Cardiac septum (tissue), 1 donor: Measurements from ENCODE around the gene PAFAH1B2. TPM values are rescaled to one million over a fixed set of nuclear protein-coding genes. Genes with fewer than 3 reads are reported as not detected.
"Not testable (repeated sequence)": the region's sequence is repeated elsewhere in the genome, so short reads cannot be mapped to it uniquely, and the experiment has no call there.

Experiments
- DNase-seq: peaks from one replicate; pipeline ENCODE4 v3.0.0-alpha.2; 2020; ENCODE audit warnings: low spot score
- intact Hi-C: fragments of 100-400 bp; cut with DNase I; formaldehyde crosslinking; loops from one replicate; pipeline ENCODE4 v1.14.0; 2022
- long read RNA-seq: library from polyadenylated mRNA; unstranded; transcript quantifications from one replicate; pipeline ENCODE4 v2.0.0, GENCODE V29; 2021
- total RNA-seq: library from RNA; stranded (reverse); fragmentation: NEBNext Ultra II Directional; extraction: Animal tissue kit (Norgen Biotek cat#: 25700); gene quantifications from one replicate; pipeline ENCODE4 v1.2.1, GENCODE V29; 2021
- donor health status: DM: no; HTN: no; CAD: no.

The PAFAH1B2 gene, protein sequence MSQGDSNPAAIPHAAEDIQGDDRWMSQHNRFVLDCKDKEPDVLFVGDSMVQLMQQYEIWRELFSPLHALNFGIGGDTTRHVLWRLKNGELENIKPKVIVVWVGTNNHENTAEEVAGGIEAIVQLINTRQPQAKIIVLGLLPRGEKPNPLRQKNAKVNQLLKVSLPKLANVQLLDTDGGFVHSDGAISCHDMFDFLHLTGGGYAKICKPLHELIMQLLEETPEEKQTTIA
- 68.9 TPM for total RNA-seq
- long read RNA-seq, full-length matches to known transcripts, result 17 of 37 reads
- long read RNA-seq, partial matches to known transcripts, result 1 of 37 reads
- long read RNA-seq, other reads (novel, unspliced or antisense), result 19 of 37 reads

DNA sequence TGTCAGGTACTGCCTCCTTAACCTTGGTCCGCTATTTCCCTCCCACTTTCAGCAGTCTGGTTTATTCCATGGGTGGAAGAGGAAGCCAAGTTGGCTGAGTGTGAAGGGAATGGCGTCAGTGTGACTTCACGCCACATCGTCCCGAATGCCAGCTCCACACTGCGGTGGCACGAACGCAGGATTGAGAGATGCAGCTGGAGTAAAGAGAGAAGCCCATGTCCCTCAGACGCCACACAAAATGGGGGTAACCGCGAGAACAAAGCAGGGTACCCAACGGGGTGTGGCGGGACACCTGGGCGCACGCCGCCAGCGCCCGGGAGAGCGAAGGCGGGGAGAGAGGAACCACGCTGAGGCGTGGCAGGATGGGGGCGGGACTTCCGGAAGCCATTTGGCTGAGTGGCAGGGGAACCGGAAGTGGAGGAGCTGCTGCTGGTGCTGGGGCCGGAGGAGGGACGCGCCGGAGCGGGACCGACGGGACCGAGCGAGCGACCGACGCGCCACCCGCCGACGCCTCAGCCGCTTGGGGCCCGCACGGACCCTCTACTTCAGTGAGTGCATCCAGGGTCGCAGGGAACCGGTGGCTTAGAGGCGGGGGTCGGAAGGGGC lies at the start of gene PAFAH1B2:
Gene PAFAH1B2 (plus strand): TSS at position 417 of the 606 bp plus-strand sequence. CDS start 8,161 bp downstream, outside the sequence.
- peak; percentile 99 for DNase-seq
- intact Hi-C loops, result loop anchor here (2.0 to 5.0 kb wide), 2 partner anchors 35 to 88 kb away; partner anchors contain the start of genes PCSK7, RNF214 and SIDT2

DNA sequence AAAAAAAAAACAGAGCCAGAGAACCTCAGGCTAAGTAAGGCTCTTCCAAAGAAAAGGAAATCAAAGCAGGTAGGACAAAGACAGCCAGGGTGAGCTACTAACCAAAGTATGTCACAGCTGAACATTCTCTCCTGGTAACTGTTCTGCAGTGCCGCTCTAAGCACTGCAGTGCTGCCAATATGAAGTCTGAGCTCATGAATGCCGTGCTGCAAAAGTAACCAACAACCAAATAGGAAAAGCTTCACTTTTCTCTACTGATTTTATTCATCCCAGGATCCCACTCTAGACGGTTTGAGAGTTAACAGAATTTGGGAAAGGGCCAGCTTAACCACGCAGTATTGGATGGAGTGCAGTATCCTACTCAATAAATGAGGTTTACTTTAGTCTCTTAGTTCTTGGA lies 49.3 kb upstream of the PAFAH1B2 start:
- no peak for DNase-seq
- intact Hi-C loops, result loop anchor here (5.0 kb wide), 1 partner anchor 207 kb away; no protein-coding TSS in a partner anchor

DNA sequence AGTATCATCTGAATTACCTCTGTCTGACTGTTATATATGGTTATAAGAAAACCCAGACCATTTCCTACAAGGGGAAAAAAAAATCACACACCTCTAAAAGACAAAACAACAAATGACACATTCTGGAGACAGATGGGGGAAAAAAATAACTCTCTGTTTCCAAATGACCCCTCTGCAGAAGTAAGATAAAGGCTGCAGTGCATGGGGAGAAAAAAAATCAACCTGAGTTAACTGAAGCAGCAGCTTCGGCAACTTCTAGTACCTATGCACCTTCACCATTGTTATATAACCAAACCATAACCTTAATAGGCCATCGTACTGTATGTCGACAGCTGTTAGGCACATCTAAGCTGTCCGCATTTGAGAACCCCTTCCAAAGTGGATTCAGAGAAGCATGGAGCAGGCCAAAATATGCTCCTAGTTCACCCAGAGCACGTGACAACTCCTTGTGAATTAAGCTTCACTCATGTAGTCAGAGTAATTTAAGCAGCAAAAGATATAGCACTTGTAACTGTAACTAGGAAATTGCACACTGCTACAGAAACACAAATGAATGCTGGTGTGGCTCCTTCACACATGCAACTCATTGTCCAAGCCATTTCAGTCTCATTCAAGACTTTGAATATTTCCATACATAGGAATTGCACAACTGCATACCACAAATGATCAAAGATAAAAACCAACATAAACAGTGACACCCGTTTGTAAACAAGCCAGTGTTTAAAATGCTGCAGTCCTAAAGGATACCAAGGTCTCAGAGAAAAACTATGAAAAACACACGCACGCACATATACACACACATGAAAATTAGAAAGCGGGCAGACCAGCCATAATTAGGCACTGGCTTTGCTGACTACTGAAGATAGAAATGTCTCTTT lies 48.6 kb upstream of the PAFAH1B2 start:
- no peak for DNase-seq
- intact Hi-C loops, result loop anchor here (5.0 kb wide), 1 partner anchor 208 kb away; no protein-coding TSS in a partner anchor

DNA sequence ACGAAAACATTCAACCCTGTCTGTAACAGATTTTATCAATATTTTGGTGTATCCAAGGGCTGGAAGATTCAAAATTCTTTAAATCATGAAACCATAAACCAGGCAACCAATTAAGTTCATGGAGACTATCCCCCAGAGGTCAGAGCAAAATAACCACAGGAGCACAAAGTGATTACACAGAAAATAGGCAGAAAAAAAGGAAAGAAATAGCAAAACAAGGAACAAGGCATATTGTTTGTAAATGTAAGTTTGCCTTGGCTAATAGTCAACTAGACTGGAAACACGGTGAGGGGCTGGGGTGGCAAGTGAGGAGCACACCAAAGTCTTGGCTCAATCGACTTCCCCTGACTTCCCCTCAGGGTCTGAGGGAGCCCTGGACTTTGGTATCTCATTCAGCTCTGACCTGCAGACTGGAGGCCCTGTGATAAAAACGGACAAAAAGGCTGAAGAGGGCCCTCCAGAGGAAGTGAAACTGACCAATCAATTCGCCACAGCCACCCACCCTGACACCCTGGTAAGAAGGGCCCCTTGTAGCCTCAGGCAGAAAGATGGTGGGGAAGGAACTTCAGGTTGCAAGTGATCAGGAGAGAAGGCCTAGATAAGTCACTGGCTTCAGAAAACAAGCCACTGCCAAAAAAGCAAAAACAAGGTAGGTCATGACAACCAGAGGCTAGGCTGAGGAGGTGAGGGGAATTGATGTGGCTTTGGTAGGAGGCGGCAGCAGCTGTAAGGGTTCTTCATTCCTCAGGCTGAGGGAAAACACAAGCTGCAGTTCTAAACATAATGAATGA lies 47.7 kb upstream of the PAFAH1B2 start:
- intact Hi-C loops, result loop anchor here (5.0 kb wide), 1 partner anchor 209 kb away; no protein-coding TSS in a partner anchor
- DNase-seq, result no peak

DNA sequence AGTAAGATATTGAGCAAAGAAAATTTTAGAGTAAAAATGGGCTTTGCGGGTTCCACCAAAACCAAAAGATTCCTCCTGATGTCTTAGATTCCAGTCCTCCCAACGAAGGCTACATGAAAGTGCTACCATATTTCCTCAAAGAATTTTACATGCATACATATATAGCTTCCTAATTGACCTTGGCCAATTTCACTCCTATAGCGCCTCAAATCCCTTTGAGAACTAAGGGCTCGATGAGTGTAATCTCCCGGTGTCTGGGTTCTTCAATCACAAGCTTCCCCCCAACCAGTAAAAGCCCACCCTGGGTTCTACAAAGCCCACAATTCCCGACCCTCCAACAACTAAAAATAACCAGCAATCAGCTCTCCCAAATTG lies 47.1 kb upstream of the PAFAH1B2 start:
- intact Hi-C loops, result loop anchor here (5.0 kb wide), 1 partner anchor 210 kb away; no protein-coding TSS in a partner anchor
- DNase-seq, result no peak

DNA sequence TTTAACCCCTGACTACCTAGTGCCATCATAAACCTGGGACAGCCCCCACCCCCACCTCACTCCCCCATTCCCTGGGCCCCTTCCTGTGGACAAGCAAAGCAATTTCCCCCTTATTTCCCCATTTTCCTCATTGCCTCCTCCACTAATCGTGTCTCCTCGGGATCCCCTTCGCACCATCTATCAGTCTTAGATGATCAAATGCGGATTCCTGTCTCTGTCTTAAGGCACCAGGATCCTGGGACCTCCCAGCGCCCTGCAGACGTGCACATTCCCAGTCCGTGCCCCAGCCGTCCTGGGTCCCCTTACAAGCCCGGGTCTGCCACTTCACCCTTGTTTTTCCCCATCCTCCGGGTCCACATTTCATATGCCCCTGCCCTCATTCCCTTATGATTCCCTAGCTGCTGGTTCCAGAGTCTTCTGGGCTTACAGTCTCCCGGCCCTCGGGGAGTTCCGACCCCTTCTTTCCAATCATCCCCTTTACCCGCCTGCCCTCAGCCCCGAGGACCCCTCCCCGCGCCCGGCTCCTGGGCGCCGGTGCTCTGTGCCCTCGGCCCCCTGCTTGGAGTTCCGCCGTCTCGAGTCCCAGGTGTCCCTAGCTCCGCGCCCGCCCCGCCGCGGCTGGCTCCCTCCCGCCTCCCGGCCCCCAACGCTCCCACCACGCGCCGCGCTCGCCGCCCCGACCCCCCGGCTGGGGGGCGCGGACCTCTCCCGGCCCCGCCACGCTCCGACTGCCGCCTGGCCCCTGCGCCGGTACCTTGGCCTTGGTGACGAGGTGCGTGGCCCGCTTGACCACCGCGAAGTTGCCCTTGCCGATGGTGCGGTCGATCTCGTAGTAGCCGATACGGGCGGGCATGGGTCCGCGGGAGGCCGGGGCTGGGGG lies 46.5 kb upstream of the PAFAH1B2 start:
- intact Hi-C loops, result loop anchor here (2.0 to 5.0 kb wide), 2 partner anchors 123 to 210 kb away; no protein-coding TSS in a partner anchor
- DNase-seq, result no peak

DNA sequence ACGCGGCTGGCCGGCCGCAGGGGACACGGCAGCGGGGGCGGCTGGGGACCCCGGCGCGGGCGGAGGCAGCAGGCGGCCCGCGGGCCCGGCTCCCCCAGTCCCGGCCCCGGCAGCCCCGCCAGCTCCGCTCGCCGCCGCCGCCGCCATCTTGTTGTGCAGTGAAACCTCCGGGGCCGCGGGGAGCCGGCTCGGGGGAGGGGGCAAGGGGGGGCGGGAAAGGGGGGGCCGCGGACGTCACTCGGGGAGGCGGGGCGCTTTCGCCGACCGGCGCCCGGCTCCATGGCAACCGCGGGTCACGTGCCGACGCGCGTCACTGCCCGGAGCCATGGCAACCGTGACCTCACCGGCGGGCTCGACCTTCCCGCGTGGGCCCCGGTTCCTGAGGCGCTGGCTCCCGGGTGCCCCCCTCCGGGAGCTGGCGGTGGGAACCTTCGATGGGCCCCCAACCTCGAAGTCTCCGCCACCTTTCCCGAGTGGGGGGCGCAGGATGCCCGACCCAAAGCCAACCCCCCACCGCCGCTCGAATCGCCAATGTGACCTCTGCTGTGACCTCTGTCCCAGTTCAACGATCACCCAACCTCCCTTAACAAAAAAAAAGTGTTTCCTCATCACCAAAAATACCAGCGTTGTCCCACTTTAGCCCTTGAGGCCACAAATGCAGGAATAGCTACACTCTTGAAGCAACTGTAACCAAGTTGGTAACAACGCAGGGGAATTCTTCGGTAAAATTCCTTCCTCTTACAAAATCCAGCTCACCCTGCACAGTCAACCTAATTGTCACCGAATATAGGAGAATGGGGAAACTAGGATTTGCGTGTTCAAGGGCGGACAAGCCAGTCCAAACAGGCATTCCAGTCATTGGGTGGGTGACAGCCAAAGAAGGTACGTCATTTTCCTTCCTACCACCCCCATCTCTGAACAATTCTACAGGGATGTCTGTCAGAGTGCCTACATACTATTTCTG lies 45.5 kb upstream of the PAFAH1B2 start, which contains the start of gene SIK3:
Gene SIK3 (minus strand): TSS at position 160 of the 964 bp plus-strand sequence. CDS start 13 bp downstream, at position 147.
- intact Hi-C loops, result loop anchor here (2.0 to 5.0 kb wide), 2 partner anchors 122 to 211 kb away; no protein-coding TSS in a partner anchor
- peak; percentile 97 for DNase-seq

DNA sequence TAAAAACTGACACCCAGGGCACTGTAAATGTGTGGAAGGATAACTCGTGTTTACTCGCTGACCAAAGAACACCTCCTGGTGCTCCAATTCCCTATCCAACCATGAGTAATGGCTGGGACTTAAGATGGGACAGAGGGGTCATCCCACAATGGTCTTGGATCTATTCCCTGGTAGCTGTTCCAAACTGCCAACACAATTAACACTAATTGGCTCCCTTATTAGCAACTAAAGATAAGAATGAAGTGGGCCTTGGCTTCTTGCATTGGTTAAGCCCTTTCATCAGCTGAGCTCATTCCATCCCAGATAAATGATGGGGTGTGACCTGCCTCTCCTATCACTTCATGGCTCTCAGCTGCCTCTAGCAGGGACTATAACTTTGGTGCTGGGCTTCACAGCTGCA lies 44.4 kb upstream of the PAFAH1B2 start:
- DNase-seq, result no peak
- intact Hi-C loops, result loop anchor here (2.0 to 5.0 kb wide), 3 partner anchors 121 to 223 kb away; no protein-coding TSS in a partner anchor

DNA sequence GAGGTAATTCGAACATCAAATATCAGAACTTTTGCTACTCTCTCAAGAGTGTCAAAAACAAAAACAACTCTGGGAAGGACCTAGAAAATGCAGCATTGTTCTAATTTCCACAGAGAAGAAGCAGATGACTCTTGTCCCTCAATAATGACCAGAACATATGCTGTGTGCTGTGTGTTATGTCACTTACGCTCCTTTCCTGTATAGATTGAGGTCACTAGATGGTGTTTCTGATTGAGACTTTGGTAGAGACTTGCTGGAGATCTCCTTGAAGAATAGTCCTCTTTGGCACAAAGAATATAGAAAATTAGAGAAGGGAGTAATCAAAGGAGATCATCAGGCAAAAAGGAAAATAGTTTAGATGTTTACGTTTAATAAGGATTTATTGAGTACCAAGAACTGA lies 43.5 kb upstream of the PAFAH1B2 start:
- no peak for DNase-seq
- intact Hi-C loops, result loop anchor here (2.0 kb wide), 1 partner anchor 224 kb away; no protein-coding TSS in a partner anchor

DNA sequence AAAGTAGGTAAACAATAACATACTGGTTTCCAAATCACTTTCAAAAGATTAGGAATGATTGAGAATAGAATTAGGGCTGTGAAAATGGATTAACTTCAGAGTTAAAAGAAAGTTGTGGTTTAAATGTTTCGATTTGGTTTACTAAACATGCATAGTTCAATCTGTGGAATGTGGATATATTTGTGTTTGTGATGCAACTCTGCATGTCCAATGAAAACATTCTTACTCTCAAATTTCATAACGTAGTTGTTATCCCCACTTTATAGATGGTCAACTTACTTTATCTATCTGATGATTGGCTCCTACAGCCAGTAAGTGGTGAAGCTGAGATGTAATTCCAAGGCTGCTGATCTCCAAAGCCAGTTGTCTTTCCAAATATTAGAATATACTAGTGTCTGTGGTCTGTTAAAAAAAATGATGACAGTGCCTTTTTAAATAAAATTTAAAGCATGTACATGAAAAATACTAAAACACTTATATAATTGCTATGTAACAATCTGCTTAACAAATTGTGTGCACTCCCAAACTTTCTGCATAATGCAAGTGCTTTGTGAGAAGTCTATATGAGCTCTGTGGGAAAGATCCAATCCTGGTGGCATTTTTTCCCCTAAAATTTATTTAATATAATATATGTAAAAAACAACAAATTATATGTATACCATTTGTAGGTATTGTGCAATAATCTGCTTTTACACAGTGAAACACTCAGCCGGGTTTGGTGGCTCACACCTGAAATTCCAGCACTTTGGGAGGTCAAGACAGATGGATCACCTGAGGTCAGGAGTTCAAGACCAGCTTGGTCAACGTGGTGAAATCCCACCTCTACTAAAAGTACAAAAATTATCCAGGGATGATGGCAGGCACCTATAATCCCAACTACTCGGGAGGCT lies 36.1 kb upstream of the PAFAH1B2 start:
- DNase-seq, result no peak
- intact Hi-C loops, result loop anchor here (2.0 kb wide), 1 partner anchor 317 kb away; the partner anchor contains the start of gene APOA5

DNA sequence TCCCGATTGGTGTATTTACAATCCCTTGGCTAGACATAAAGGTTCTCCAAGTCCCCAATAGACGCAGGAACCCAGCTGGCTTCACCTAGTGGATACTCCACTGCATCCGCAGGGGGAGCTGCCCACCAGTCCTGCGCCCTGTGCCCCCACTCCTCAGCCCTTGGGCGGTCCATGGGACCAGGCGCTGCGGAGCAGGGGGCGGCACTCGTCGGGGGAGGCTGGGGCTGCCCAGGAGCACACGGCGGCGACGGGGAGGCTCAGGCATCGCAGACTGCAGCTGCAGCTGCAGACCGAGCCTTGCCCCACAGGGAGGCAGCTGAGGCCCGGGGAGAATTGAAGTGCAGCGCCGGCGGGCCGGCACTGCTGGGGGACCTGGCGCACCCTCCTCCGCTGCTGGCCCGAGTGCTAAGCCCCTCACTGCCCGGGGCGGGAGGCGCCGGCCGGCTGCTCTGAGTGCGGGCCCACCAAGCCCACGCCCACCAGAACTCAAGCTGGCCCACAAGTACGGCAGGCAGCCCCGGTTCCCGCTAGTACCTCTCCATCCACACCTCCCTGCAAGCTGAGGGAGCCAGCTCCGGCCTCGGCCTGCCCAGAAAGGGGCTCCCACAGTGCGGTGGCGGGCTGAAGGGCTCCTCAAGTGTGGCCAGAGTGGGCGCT lies 33.7 kb upstream of the PAFAH1B2 start:
- intact Hi-C loops, result no loop called here
- no peak for DNase-seq

DNA sequence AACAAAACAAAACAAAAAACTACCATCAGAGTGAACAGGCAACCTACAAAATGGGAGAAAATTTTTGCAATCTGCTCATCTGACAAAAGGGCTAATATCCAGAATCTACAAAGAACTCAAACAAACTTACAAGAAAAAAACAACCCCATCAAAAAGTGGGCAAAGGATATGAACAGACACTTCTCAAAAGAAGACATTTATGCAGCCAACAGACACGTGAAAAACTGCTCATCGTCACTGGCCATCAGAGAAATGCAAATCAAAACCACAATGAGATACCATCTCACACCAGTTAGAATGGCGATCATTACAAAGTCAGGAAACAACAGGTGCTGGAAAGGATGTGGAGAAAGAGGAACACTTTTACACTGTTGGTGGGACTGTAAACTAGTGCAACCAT lies 31.6 kb upstream of the PAFAH1B2 start:
- DNase-seq, intact Hi-C loops: not testable (repeated sequence)

DNA sequence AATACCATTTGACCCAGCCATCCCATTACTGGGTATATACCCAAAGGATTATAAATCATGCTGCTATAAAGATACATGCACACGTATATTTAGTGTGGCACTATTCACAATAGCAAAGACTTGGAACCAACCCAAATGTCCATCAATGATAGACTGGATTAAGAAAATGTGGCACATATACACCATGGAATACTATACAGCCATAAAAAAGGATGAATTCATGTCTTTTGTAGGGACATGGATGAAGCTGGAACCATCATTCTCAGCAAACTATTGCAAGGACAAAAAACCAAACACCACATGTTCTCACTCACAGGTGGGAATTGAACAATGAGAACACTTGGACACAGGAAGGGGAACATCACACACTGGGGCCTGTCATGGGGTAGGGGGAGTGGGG lies 31.1 kb upstream of the PAFAH1B2 start:
- intact Hi-C loops, DNase-seq: not testable (repeated sequence)

DNA sequence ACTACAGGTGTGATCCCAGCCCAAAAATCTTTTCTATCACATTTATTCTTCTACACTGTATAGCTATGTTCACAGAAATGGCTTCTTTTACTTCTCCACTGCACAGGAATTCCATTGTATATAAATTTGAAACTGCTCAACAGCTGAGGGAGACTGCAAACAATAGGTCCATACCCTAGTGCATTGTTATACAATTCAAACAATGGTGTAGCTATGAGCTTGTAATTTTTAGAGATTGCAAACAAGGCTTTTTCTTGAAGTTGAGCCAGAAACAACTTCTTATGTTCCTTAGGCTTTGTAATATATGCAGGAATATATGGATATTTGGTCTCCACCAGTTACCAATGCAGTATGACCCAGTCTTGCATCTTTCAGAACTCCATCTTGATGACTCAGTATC lies 26.4 kb upstream of the PAFAH1B2 start:
- no peak for DNase-seq
- intact Hi-C loops, result no loop called here

DNA sequence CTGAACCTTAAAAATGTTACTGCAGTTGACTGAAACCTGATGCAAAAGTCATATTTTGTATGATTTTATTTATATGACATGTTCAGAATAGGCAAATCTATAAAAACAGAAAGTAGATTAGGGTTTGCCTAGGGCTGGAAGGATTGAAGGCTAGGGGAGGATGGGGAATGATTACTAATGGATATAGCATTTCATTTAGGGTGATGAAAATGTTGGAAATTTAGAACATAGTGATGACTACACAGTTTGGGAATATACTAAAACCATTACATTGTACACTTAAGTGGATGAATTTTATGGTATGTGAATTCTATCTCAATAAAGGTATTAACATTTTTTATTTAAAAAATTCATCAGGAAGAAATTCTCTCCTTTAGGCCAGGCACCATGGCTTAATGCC lies 22.9 kb upstream of the PAFAH1B2 start:
- no peak for DNase-seq
- intact Hi-C loops, result no loop called here
